Kidney tubule cell (primary cell): ENCODE results near the gene STAT6.

Experiments used
- DNase-seq: peaks from one replicate; pipeline ENCODE4 v3.0.0-alpha.2; 2018; ENCODE audit warnings: low spot score

STAT6 gene

GRCh38 chr12:57101892-57102695 is 9.1 kb downstream of the STAT6 start:
- peak; percentile 70 for DNase-seq

- no peak for DNase-seq
These were observed 11.4 kb downstream of the STAT6 start for GRCh38 chr12:57099766-57100165.

GRCh38 chr12:57099047-57099714 is 12.0 kb downstream of the STAT6 start:
- DNase-seq = no peak

- no peak for DNase-seq
These were observed 12.6 kb downstream of the STAT6 start for GRCh38 chr12:57098546-57098945.

- DNase-seq = no peak
These were observed 13.7 kb downstream of the STAT6 start for GRCh38 chr12:57097554-57097835.

- DNase-seq = no peak
These were observed 14.2 kb downstream of the STAT6 start for GRCh38 chr12:57096748-57097553.

GRCh38 chr12:57096099-57096572 is 15.0 kb downstream of the STAT6 start:
- DNase-seq = peak; percentile 59

- no peak for DNase-seq
These were observed 15.7 kb downstream of the STAT6 start for GRCh38 chr12:57095440-57095839.

GRCh38 chr12:57094208-57095160 is 16.7 kb downstream of the STAT6 start:
- DNase-seq = no peak

- DNase-seq = peak; percentile 50
These were observed 17.6 kb downstream of the STAT6 start for GRCh38 chr12:57093415-57094207.

GRCh38 chr12:57092876-57093414 is 18.2 kb downstream of the STAT6 start:
- no peak for DNase-seq

- DNase-seq = no peak
These were observed 18.7 kb downstream of the STAT6 start for GRCh38 chr12:57092529-57092862.

GRCh38 chr12:57091638-57092528 is 19.3 kb downstream of the STAT6 start:
- DNase-seq = no peak

GRCh38 chr12:57090924-57091637 is 20.1 kb downstream of the STAT6 start:
- DNase-seq = no peak

GRCh38 chr12:57090490-57090889 is 20.7 kb downstream of the STAT6 start:
- DNase-seq = no peak

GRCh38 chr12:57089271-57090245 is 21.6 kb downstream of the STAT6 start:
- peak; percentile 75 for DNase-seq

- DNase-seq = peak; percentile 96
These were observed 22.6 kb downstream of the STAT6 start, which contains the start of gene NAB2 for GRCh38 chr12:57088354-57089270. Gene NAB2 (plus strand): TSS chr12:57089114. CDS start chr12:57089272, 158 bp downstream.
